OCI-LY7 (cell line): ENCODE results near the gene CPA3. TPM values are rescaled to one million over a fixed set of nuclear protein-coding genes. Genes with fewer than 3 reads are reported as not detected.

Experiments used
- BruUV-seq: library from RNA; stranded (reverse); fragments of 400-500 nt; replicated peaks from 2 replicates; lab custom pipeline; 2021; lab: Mats Ljungman, UMichigan
- CTCF ChIA-PET: fragments of 300-600 bp; sonication (Branson Sonifier 250); formaldehyde crosslinking; loops from one replicate; lab custom pipeline; 2022; ENCODE audit warnings: antibody characterized with exemption; ENCODE audit not compliant: unreplicated experiment; lab: Charles Lee
- POLR2A ChIA-PET: fragments of 300-600 bp; sonication (Branson Sonifier 250); formaldehyde crosslinking; loops from one replicate; lab custom pipeline; 2022; ENCODE audit warnings: antibody characterized with exemption; lab: Charles Lee
- DNase-seq: peaks from one replicate; pipeline ENCODE4 v3.0.0-alpha.2; 2015; ENCODE audit warnings: low spot score
- H2AFZ ChIP-seq: fragments of 200-600 bp; sonication (generic), shearing (Covaris generic); 2 replicates; pipeline ENCODE4 v1.6.1; 2014; ENCODE audit warnings: mild to moderate bottlenecking, antibody characterized with exemption, low read length, moderate library complexity
- H3K27ac ChIP-seq: fragments of 200-600 bp; sonication (generic); 2 replicates; pipeline ENCODE4 v1.5.1; 2014; ENCODE audit warnings: mixed run types, low read depth, mild to moderate bottlenecking, moderate library complexity, low read length, inconsistent platforms; ENCODE audit not compliant: poor library complexity, severe bottlenecking
- H3K36me3 ChIP-seq: fragments of 200-600 bp; sonication (generic); 2 replicates; pipeline ENCODE4 v1.6.1; 2014; ENCODE audit warnings: mild to moderate bottlenecking, antibody characterized with exemption, low read length, moderate library complexity, mixed read lengths; ENCODE audit not compliant: insufficient read depth
- H3K4me1 ChIP-seq: fragments of 200-600 bp; sonication (generic); 2 replicates; pipeline ENCODE4 v1.5.1; 2014; ENCODE audit warnings: mild to moderate bottlenecking, low read length; ENCODE audit not compliant: insufficient read depth, poor library complexity, severe bottlenecking
- H3K4me2 ChIP-seq: fragments of 200-600 bp; sonication (generic); 2 replicates; pipeline ENCODE4 v1.6.1; 2014; ENCODE audit warnings: mild to moderate bottlenecking, low read length
- H3K4me3 ChIP-seq: fragments of 200-600 bp; sonication (generic); 2 replicates; pipeline ENCODE4 v1.5.1; 2014; ENCODE audit warnings: mild to moderate bottlenecking, low read depth, low read length; ENCODE audit not compliant: poor library complexity, severe bottlenecking
- H3K79me2 ChIP-seq: fragments of 200-600 bp; sonication (generic); 2 replicates; pipeline ENCODE4 v1.6.1; 2016; ENCODE audit warnings: low read depth, mild to moderate bottlenecking, low read length, moderate library complexity, mixed read lengths; ENCODE audit not compliant: insufficient read depth
- H3K9me2 ChIP-seq: fragments of 200-600 bp; sonication (generic); 2 replicates; pipeline ENCODE4 v1.6.1; 2016; ENCODE audit warnings: mild to moderate bottlenecking, low read length, mixed read lengths; ENCODE audit not compliant: insufficient read depth
- H3K9me3 ChIP-seq: fragments of 200-600 bp; sonication (generic); 2 replicates; pipeline ENCODE4 v1.6.1; 2014; ENCODE audit warnings: mild to moderate bottlenecking, mixed run types, low read length, mixed read lengths
- H4K20me1 ChIP-seq: fragments of 200-600 bp; sonication (generic); 2 replicates; pipeline ENCODE4 v1.6.1; 2014; ENCODE audit warnings: mild to moderate bottlenecking, antibody characterized with exemption, low read length, moderate library complexity, mixed read lengths; ENCODE audit not compliant: insufficient read depth
- EZH2phosphoT487 ChIP-seq: fragments of 200-600 bp; sonication (generic); IDR thresholded peaks from 2 replicates; pipeline ENCODE4 v1.6.1; 2018; ENCODE audit warnings: low read depth, borderline replicate concordance, mild to moderate bottlenecking, mixed run types, antibody characterized with exemption, low read length, moderate library complexity, mixed read lengths
- intact Hi-C: fragments of 100-400 bp; cut with micrococcal nuclease; formaldehyde crosslinking; loops from one replicate; pipeline ENCODE4 v1.10.0; 2022; ENCODE audit not compliant: unreplicated experiment
- total RNA-seq, 2 experiments: library from RNA; depleted of rRNA in 1 of 2; stranded (reverse); fragments of >200 nt in 1 of 2; shearing (Covaris generic) in 1 of 2; gene quantifications; 2 replicates each; pipeline ENCODE4 v1.2.3, GENCODE V29; 2014 to 2022
- TF ChIP-seq, protein P1 (sequence below): fragments of 200-600 bp; sonication (generic); conservative IDR thresholded peaks from 2 replicates; pipeline ENCODE4 v1.5.1; 2014; ENCODE audit warnings: mild to moderate bottlenecking, antibody characterized with exemption, low read length, moderate library complexity, mixed read lengths

The CPA3 gene
- total RNA-seq, 2 experiments from 2014 or later, result not detected

DNA sequence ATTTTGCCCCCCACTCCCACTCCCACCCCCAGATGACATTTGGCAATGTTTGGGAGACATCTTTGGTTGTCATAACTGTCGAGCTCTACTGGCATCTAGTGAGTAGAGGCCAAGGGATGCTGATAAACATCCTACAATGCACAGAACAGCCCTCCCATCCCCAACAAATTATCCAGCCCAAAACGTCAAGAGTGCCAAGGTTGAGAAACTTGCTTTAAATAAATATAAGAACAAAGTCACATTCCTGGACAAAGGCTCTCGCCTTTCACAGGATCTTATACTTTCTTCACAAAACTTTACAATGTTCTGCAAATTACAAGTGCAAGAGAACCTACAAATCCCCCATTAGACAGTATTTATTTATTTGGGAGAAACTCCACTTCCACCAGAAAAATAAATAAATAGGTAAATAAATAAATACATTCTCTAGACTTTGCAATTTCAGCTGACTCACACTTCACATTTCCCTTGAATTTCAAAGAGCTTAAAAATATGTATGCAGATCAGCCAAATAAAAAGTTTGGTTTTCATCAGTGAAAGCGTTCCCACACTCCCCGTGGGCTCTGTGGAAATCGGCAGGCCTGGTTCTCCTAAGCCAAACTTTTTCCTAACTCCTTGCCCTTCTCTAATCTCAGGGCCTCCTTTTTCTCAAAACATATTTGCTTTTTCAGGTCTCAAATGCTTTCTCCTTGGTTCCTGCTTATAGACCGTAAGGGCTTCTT is 12.7 kb upstream of the CPA3 start:
- no TSS peak for BruUV-seq
- Histone ChIP-seq H3K4me3 (no peak overlapping the region), H3K4me1 (no peaks in the 10 kb centered on the region), H3K4me2 (no peak overlapping the region), H4K20me1 (no peaks in the 10 kb centered on the region), H3K27ac (no peak overlapping the region), H3K9me2 (no peaks in the 10 kb centered on the region), H2AFZ (no peak overlapping the region), H3K9me3 (no peaks in the 10 kb centered on the region), H3K79me2 (no peaks in the 10 kb centered on the region), H3K36me3 (no peaks in the 10 kb centered on the region)
- CTCF ChIA-PET, result no interaction called here
- intact Hi-C loops, result no loop called here
- POLR2A ChIA-PET, result interaction anchor here (1.0 kb wide), 2 partner anchors 14 to 386 kb away, joined by 3 to 4 read pairs; no protein-coding TSS in a partner anchor
- TF ChIP-seq, protein P1, sequence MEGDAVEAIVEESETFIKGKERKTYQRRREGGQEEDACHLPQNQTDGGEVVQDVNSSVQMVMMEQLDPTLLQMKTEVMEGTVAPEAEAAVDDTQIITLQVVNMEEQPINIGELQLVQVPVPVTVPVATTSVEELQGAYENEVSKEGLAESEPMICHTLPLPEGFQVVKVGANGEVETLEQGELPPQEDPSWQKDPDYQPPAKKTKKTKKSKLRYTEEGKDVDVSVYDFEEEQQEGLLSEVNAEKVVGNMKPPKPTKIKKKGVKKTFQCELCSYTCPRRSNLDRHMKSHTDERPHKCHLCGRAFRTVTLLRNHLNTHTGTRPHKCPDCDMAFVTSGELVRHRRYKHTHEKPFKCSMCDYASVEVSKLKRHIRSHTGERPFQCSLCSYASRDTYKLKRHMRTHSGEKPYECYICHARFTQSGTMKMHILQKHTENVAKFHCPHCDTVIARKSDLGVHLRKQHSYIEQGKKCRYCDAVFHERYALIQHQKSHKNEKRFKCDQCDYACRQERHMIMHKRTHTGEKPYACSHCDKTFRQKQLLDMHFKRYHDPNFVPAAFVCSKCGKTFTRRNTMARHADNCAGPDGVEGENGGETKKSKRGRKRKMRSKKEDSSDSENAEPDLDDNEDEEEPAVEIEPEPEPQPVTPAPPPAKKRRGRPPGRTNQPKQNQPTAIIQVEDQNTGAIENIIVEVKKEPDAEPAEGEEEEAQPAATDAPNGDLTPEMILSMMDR, result no peak
- TF ChIP-seq EZH2phosphoT487, result no peak
- DNase-seq, result no peak

DNA sequence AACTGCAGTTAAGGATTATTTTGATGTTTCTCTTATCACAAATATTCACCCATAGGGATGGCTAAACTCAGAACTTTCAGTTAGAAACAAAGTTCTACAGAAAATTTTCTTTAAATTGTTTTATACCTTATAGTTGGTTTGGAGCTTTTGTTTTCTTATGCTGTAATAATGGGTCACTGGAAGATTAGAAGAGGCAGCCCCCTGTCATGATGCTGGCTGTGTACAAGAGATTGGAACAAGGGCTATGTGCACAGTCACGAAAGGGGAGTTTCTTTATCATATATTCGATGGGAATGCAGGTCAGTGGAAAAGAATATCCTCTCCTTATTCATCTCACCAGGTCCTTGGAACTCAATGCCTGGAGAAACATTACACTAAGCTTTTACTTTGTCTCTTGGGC is 12.0 kb upstream of the CPA3 start:
- CTCF ChIA-PET, result interaction anchor here (0.8 kb wide), 1 partner anchor 14 kb away, joined by 3 read pairs; no protein-coding TSS in a partner anchor
- H3K9me2 ChIP-seq, result no peaks in the 10 kb centered on the region
- no peaks in the 10 kb centered on the region for H3K36me3 ChIP-seq
- H3K27ac ChIP-seq, result no peak overlapping the region
- H4K20me1 ChIP-seq, result no peaks in the 10 kb centered on the region
- no peak overlapping the region for H3K4me2 ChIP-seq
- BruUV-seq, result no TSS peak
- intact Hi-C loops, result no loop called here
- no peak for DNase-seq
- no peaks in the 10 kb centered on the region for H3K4me1 ChIP-seq
- H2AFZ ChIP-seq, result no peak overlapping the region
- no peak for TF ChIP-seq EZH2phosphoT487
- TF ChIP-seq, protein P1, result no peak
- no peaks in the 10 kb centered on the region for H3K9me3 ChIP-seq
- POLR2A ChIA-PET, result interaction anchor here (1.0 to 1.1 kb wide), 3 partner anchors 9 to 385 kb away, joined by 3 to 6 read pairs (median 4); no protein-coding TSS in a partner anchor
- H3K4me3 ChIP-seq, result no peak overlapping the region
- H3K79me2 ChIP-seq, result no peaks in the 10 kb centered on the region

DNA sequence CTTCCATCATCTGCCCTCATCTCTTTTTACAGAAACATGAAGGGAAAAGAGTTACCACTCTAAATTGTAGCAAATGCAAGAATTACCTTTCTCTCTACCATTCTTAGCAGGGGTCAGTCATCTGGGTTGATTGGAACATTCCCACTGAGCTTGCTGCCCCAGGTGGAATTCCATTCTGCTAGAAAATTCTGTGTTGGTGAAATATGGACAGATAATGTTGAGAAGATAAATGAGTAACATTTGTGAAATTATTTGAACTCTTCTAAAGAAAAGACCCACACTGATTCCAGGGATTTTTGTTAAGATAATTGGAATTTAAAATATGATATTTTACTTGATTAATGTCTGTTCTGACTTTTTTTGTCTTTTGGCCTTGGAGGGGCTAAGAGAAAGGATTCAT is 11.0 kb upstream of the CPA3 start:
- TF ChIP-seq EZH2phosphoT487, result no peak
- TF ChIP-seq, protein P1, result no peak
- CTCF ChIA-PET, result interaction anchor here (0.6 kb wide), 1 partner anchor 1555 kb away, joined by 3 read pairs; no protein-coding TSS in a partner anchor
- H2AFZ ChIP-seq, result no peak overlapping the region

More for the DNA sequence above, 11.0 kb upstream of the CPA3 start:
- no peaks in the 10 kb centered on the region for H3K79me2 ChIP-seq
- no peaks in the 10 kb centered on the region for H4K20me1 ChIP-seq
- POLR2A ChIA-PET, result interaction anchor here (0.6 to 1.1 kb wide), 3 partner anchors 10 to 407 kb away, joined by 3 to 6 read pairs (median 4); no protein-coding TSS in a partner anchor
- H3K4me2 ChIP-seq, result no peak overlapping the region
- no peaks in the 10 kb centered on the region for H3K4me1 ChIP-seq
- H3K27ac ChIP-seq, result no peak overlapping the region
- no peak for DNase-seq
- no peaks in the 10 kb centered on the region for H3K9me3 ChIP-seq
- H3K4me3 ChIP-seq, result no peak overlapping the region
- no peaks in the 10 kb centered on the region for H3K9me2 ChIP-seq
- H3K36me3 ChIP-seq, result no peaks in the 10 kb centered on the region
- no TSS peak for BruUV-seq
- intact Hi-C loops, result no loop called here
